ENCODE results near the gene SURF6. TPM values are rescaled to one million over a fixed set of nuclear protein-coding genes. Genes with fewer than 3 reads are reported as not detected.

SURF6 gene
- total RNA-seq, 4 donors from 2014 or later = 16.1 to 41.2 (median 26.8) TPM

DNA sequence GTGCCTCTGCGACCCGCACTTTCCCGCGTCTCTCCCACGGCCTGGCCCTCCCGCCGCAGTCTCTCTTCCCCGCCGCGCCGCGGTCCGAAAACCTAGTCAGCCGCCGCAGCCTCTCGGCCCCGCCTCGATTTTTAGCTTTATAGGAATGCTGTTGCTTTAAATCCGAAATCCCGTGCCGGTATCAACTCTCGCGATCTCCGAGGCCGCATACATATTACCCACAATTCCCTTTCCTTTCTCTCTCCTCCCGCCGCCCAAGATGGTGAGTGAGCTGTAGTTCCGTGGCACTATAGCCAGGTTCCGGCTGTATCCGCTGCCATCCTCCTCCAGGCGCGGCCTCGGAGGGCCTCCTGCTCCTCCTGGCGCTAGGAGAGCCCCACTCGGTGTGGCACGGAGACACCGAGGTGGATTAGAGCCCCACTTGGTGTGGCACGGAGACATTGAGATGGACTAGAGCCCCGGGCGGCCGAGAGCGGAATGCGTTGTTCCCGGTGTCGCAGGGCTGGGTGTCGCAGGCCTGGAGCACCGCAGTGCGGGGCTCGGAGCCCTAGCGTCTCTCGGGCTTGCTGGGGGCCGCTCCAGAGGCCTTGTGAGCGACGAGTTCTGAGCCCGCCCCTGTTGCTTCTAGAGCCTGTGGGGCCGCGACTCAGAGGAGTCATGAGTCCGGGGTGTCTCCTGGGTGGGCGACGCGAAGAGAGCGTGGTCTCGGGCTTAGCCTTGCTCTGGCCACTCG lies 12.2 kb upstream of the SURF6 start, which contains the start of the genes MED22 and RPL7A:
Gene MED22, minus strand, starts transcription at position 147 of the 733 bp plus-strand sequence. CDS start 1,469 bp downstream, outside the sequence.
Gene RPL7A, plus strand, starts transcription at position 234 of the 733 bp plus-strand sequence. Its CDS starts 26 bp downstream, at position 260.
- Histone ChIP-seq H3K9me3 (no peaks in the 10 kb centered on the region), H3K36me3 (peaks cover 0 to 68% (median 3%) of the 10 kb centered on the region in 3 donors), H3K4me3 (peak within 1 kb of the TSS; percentile 84 to 99 (median 94)), H3K27ac (peak within 1 kb of the TSS; percentile 87 to 92 (median 90)), H3K4me1 (peaks cover 0 to 28% (median 22%) of the 10 kb centered on the region in 4 donors), H3K27me3 (no peaks in the 10 kb centered on the region)
- peak; percentile 82 for TF ChIP-seq POLR2A (IDR thresholded peaks at IDR 0.05)
- TF ChIP-seq, protein P1, sequence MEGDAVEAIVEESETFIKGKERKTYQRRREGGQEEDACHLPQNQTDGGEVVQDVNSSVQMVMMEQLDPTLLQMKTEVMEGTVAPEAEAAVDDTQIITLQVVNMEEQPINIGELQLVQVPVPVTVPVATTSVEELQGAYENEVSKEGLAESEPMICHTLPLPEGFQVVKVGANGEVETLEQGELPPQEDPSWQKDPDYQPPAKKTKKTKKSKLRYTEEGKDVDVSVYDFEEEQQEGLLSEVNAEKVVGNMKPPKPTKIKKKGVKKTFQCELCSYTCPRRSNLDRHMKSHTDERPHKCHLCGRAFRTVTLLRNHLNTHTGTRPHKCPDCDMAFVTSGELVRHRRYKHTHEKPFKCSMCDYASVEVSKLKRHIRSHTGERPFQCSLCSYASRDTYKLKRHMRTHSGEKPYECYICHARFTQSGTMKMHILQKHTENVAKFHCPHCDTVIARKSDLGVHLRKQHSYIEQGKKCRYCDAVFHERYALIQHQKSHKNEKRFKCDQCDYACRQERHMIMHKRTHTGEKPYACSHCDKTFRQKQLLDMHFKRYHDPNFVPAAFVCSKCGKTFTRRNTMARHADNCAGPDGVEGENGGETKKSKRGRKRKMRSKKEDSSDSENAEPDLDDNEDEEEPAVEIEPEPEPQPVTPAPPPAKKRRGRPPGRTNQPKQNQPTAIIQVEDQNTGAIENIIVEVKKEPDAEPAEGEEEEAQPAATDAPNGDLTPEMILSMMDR (IDR thresholded peaks at IDR 0.05) = peak in 5 of 6 experiments; percentile 6 to 37 (median 30)
- peak; percentile 90 to 98 (median 94) for DNase-seq

DNA sequence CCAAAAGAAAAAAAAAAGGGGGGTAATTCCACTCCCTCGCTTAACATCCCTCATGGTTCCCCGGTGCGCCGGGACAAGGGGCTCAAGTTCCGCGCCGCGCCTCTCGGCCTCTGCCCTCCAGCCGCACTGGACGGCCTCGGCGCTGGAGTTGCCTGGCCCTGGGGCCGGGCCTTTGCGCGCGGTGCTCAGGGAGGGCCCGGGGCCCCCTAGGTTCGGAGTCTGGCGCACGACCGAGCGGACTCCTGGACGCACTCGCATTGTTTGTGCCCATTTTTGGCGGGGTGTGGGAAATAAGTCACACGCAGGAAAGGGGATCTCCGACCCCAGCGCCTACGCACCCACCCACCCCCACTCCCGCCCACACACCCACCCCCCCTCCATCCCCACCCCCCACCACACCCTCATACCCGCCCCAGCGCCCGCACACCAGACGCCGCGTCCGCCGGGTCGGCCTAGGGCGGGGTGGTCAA lies 11.6 kb upstream of the SURF6 start:
- Histone ChIP-seq H3K27ac (peak overlapping the region; percentile 87 to 92 (median 90)), H3K4me1 (peaks cover 0 to 28% (median 23%) of the 10 kb centered on the region in 4 donors), H3K4me3 (peak overlapping the region; percentile 84 to 99 (median 94)), H3K27me3 (no peaks in the 10 kb centered on the region), H3K36me3 (peaks cover 0 to 68% (median 3%) of the 10 kb centered on the region in 3 donors), H3K9me3 (no peaks in the 10 kb centered on the region)
- peak in 1 of 3 donors; percentile 73 for DNase-seq
- no peak for TF ChIP-seq POLR2A (IDR thresholded peaks at IDR 0.05)
- TF ChIP-seq, protein P1 (IDR thresholded peaks at IDR 0.05) = peak in 1 of 6 experiments; percentile 13

DNA sequence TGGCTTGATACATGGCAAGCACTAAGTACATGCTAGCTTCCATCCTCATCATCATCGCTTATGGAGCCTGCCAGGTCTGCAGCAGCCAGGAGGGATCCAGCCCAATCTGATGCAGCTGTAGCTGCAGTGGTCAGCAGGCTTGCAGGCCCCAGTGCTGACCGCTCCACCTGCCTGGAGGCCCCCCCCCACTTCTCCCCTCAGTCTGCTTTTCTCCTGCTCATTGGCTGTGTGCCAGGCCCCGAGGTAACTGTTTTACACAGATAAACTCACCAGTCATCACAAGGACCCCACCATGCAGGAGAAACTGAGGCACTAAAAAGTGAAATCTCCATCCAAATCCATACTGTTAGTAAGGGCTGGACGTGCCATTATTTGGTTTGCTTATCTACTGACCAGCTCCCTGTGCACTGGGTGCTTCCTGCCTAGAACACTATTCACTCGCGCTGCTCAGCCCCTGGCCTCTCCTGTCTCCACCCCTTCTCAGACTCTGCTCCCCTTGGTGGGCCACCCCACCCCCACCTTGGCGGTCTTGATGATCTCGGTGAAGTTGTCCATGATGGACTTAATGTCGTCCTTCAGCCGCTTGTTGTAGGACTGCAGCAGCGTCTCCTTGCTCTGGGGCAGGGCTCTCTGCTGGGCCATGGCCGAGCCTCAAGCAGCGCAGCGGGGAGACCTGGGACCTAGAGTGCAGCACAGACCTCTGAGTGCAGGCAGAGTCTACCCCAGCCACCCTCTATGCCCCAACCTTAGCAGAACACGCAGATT lies 10.2 kb upstream of the SURF6 start:
- H3K36me3 ChIP-seq = peaks cover 0 to 68% (median 3%) of the 10 kb centered on the region in 3 donors
- peak overlapping the region; percentile 87 to 92 (median 90) for H3K27ac ChIP-seq
- peaks cover 0 to 34% (median 25%) of the 10 kb centered on the region in 4 donors for H3K4me1 ChIP-seq
- H3K27me3 ChIP-seq = no peaks in the 10 kb centered on the region
- DNase-seq = peak in 1 of 3 donors; percentile 40
- H3K4me3 ChIP-seq = peak overlapping the region; percentile 84 to 99 (median 94)
- no peak for TF ChIP-seq POLR2A (IDR thresholded peaks at IDR 0.05)
- TF ChIP-seq, protein P1 (IDR thresholded peaks at IDR 0.05) = no peak
- H3K9me3 ChIP-seq = no peaks in the 10 kb centered on the region

DNA sequence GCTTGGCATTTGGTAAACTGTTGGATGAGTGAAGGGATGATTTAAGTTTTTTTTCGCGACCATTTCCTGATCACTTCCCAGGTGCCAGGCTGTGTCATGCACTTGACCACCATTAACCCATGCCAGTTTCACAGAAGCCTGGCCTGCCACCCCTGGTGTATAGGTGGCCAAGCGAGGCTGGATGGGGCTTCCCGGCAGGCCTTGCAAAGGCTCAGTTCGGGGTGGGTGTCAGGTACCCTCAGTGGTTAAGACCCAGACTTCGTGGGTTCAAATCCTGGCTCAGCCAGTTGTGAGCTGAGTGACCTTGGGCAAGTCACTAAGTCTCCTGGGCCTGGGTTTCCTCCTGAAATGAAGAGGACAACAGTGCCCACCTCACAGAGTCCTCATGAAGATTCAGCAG lies 9.6 kb upstream of the SURF6 start:
- Histone ChIP-seq H3K27me3 (no peaks in the 10 kb centered on the region), H3K9me3 (no peaks in the 10 kb centered on the region), H3K27ac (peak overlapping the region in 1 of 4 donors; percentile 11), H3K4me1 (peaks cover 0 to 40% (median 25%) of the 10 kb centered on the region in 4 donors), H3K4me3 (no peak overlapping the region), H3K36me3 (peaks cover 0 to 68% (median 3%) of the 10 kb centered on the region in 3 donors)
- DNase-seq = no peak
- no peak for TF ChIP-seq POLR2A (IDR thresholded peaks at IDR 0.05)
- TF ChIP-seq, protein P1 (IDR thresholded peaks at IDR 0.05) = no peak

DNA sequence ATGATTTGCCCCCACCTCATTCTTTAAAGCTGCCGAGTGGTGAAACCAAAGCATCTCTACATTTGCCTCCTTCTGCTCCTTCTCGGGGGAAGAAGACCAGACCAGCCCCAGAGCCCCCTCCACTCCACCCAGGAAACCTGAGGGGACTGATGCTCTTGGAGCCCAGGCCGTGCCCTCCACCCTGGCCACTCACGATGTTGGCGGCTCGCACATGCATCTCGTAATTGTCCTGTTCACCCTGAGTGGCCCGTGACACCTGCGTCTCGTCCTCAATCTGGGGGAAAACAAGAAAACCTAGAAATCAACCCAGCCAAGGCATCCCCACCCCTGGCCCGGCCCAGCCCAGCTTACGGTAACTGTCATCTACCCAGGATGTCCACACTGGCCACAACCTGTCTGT lies 9.0 kb upstream of the SURF6 start:
- Histone ChIP-seq H3K27me3 (no peaks in the 10 kb centered on the region), H3K36me3 (peaks cover 0 to 68% (median 1%) of the 10 kb centered on the region in 3 donors), H3K4me3 (no peak overlapping the region), H3K9me3 (no peaks in the 10 kb centered on the region), H3K4me1 (peaks cover 0 to 42% (median 25%) of the 10 kb centered on the region in 4 donors), H3K27ac (no peak overlapping the region)
- no peak for TF ChIP-seq POLR2A (IDR thresholded peaks at IDR 0.05)
- TF ChIP-seq, protein P1 (IDR thresholded peaks at IDR 0.05) = no peak
- DNase-seq = no peak
